ENCODE results near the gene APOBEC3B. TPM values are rescaled to one million over a fixed set of nuclear protein-coding genes. Genes with fewer than 3 reads are reported as not detected.

The APOBEC3B gene
- total and polyA plus RNA-seq, 9 of the 15 experiments (the other 6 are each of a cell fraction or from before 2014, with no cell fraction given): 5.9 to 166 (median 43.2) TPM

DNA sequence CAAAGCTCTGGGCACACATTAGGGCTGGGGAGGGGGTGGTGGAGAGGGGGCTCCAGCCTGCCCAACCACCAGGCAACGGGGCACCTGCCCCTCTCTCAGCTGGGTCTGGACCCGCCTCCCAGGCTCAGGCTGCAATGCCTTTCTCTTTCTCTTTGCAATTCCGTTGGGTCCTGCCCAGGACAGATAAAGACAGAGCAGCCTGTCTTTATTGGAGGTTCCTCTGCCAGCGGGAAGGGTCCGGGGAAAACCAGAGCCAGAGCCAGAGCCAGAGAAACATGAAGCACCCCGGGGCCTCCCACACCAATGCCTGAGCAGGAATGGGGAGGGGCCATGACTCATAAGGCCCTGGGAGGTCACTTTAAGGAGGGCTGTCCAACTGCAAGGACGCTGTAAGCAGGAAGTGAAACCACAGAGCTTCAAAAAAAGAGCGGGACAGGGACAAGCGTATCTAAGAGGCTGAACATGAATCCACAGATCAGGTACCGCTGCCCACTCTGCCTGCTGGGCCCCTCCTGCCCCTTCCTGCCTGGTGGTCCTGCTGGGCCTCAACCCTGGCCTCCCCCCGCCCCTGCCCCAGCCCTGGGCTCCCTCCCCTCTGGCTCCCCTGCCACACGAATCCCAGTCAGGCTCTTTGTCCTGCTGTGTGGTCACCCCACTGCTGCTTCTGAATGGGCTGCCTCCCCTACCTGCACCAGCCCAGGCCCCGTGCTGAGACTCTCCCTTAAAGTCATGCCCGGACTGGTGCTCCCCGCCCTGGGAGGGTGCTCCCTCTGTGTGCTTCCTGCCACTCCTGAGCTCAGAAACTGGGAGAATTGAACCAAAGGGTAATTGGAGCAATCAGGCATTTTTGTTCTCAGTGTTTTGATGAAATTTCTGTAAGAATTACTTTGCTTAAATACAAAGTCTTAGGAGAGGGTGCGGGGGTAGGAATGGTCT is at the start of gene APOBEC3B (continued):
- TF ChIP-seq ZNF184 (CRISPR knock-in tag; IDR thresholded peaks at IDR 0.05) (no peak), ZBTB12 (CRISPR knock-in tag; IDR thresholded peaks at IDR 0.05) (no peak), SREBF2 (CRISPR knock-in tag; IDR thresholded peaks at IDR 0.05) (no peak), NELFE (IDR thresholded peaks at IDR 0.05; ENCODE audit: insufficient read depth, insufficient read length) (no peak), ZMIZ1 (IDR thresholded peaks at IDR 0.05; ENCODE audit: low read depth in 2 of 2, low read length in 2 of 2) (no peak), GTF3C2 (IDR thresholded peaks at IDR 0.05; ENCODE audit: borderline replicate concordance, extremely low read depth, insufficient read length) (no peak), ELF4 (CRISPR knock-in tag; IDR thresholded peaks at IDR 0.05) (no peak)
- TF ChIP-seq, protein P1, sequence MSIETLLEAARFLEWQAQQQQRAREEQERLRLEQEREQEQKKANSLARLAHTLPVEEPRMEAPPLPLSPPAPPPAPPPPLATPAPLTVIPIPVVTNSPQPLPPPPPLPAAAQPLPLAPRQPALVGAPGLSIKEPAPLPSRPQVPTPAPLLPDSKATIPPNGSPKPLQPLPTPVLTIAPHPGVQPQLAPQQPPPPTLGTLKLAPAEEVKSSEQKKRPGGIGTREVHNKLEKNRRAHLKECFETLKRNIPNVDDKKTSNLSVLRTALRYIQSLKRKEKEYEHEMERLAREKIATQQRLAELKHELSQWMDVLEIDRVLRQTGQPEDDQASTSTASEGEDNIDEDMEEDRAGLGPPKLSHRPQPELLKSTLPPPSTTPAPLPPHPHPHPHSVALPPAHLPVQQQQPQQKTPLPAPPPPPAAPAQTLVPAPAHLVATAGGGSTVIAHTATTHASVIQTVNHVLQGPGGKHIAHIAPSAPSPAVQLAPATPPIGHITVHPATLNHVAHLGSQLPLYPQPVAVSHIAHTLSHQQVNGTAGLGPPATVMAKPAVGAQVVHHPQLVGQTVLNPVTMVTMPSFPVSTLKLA (conservative IDR thresholded peaks at IDR 0.05): no peak
- TF ChIP-seq, protein P2, sequence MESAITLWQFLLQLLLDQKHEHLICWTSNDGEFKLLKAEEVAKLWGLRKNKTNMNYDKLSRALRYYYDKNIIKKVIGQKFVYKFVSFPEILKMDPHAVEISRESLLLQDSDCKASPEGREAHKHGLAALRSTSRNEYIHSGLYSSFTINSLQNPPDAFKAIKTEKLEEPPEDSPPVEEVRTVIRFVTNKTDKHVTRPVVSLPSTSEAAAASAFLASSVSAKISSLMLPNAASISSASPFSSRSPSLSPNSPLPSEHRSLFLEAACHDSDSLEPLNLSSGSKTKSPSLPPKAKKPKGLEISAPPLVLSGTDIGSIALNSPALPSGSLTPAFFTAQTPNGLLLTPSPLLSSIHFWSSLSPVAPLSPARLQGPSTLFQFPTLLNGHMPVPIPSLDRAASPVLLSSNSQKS (CRISPR knock-in tag; IDR thresholded peaks at IDR 0.05): no peak
- TF ChIP-seq, protein P3, sequence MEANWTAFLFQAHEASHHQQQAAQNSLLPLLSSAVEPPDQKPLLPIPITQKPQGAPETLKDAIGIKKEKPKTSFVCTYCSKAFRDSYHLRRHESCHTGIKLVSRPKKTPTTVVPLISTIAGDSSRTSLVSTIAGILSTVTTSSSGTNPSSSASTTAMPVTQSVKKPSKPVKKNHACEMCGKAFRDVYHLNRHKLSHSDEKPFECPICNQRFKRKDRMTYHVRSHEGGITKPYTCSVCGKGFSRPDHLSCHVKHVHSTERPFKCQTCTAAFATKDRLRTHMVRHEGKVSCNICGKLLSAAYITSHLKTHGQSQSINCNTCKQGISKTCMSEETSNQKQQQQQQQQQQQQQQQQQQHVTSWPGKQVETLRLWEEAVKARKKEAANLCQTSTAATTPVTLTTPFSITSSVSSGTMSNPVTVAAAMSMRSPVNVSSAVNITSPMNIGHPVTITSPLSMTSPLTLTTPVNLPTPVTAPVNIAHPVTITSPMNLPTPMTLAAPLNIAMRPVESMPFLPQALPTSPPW (CRISPR knock-in tag; IDR thresholded peaks at IDR 0.05): peak; percentile 67; the same call in 1 of the 2 replicates

All from K562 (cell line).